Choroid plexus epithelial cell (primary cell): ENCODE data around the gene SH3PXD2A.

Experiments
- DNase-seq: peaks from one replicate; pipeline ENCODE4 v3.0.0-alpha.2; 2010; ENCODE audit warnings: low read depth
- H3K4me3 ChIP-seq: 2 replicates; pipeline ENCODE4 v1.5.1; 2011; ENCODE audit warnings: low read depth, mild to moderate bottlenecking, control low read depth, low read length, moderate library complexity
- TF ChIP-seq, protein P1 (sequence below): conservative IDR thresholded peaks from 2 replicates; pipeline ENCODE4 v1.5.1; 2011; ENCODE audit warnings: low read depth, mild to moderate bottlenecking, control low read depth, inconsistent platforms, low read length, moderate library complexity

The SH3PXD2A gene

DNA sequence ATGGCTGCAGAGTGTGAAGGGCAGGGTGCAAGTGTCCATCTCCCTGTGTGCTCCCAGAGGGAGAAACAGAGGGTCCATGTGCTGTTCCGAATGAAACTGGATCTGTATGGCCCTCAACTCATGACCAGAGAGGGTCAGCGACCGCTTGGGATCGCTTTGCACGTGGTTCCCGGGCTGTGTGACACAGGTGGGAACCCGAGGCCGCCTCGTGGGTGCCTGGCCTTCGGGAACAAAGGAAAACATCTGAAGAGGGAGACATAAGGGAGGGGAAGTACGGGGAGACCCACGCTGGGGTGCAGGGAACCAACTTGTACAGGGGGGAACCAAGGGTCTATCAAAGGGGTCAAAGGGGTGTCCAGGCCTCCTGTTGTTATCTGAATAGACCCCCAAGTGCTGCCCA is 57.5 kb downstream of the SH3PXD2A start:
- TF ChIP-seq, protein P1, sequence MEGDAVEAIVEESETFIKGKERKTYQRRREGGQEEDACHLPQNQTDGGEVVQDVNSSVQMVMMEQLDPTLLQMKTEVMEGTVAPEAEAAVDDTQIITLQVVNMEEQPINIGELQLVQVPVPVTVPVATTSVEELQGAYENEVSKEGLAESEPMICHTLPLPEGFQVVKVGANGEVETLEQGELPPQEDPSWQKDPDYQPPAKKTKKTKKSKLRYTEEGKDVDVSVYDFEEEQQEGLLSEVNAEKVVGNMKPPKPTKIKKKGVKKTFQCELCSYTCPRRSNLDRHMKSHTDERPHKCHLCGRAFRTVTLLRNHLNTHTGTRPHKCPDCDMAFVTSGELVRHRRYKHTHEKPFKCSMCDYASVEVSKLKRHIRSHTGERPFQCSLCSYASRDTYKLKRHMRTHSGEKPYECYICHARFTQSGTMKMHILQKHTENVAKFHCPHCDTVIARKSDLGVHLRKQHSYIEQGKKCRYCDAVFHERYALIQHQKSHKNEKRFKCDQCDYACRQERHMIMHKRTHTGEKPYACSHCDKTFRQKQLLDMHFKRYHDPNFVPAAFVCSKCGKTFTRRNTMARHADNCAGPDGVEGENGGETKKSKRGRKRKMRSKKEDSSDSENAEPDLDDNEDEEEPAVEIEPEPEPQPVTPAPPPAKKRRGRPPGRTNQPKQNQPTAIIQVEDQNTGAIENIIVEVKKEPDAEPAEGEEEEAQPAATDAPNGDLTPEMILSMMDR = no peak
- H3K4me3 ChIP-seq = no peak overlapping the region
- DNase-seq = no peak

DNA sequence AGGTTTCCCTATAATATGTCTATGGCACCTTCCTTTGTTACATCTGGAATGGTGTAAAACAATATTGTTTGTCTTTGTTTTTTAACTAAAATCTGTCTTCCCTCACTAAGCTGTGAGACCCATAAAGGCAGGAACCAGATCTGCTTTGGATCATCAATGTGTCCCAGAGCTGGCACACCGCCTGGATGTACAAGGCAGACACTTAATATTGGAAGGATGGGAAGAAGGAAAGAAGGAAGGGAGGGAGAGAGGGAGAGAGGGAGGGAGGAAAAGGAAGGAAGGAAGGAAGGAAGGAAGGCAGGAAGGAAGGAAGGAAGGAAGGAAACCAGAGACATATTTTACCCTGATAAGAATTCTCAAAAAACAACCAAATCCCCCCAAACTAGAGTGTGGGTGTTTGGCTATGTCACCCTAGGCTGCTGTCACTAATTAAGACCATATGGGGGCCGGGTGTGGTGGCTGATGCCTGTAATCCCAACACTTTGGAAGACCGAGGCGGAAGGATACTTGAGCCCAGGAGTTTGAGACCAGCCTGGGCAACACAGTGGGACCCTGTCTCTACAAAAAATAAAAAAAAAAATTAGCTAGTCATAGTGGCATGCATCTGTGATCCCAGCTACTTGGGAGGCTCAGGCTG is 59.6 kb downstream of the SH3PXD2A start:
- TF ChIP-seq, protein P1 = no peak
- H3K4me3 ChIP-seq = no peak overlapping the region
- no peak for DNase-seq

DNA sequence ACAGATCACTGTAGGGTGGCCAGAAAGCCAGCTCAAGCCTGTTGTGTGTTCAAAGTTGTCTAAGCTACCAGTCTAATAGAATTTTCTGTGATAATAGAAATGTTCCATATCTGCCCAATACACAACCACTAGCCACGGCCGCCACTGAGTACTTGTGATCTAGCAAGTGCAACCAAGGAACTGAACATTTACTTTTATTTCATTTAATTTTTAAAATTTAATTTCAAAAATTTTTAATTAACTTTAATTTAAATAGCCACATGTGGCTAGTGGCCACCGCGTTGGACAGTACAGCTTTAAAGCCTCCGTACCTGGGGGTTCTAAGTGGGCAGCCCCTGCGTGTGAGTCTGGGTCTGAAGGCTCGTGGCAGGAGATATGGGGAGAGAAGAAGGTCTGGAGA is 60.4 kb downstream of the SH3PXD2A start:
- no peak overlapping the region for H3K4me3 ChIP-seq
- TF ChIP-seq, protein P1 = no peak
- DNase-seq = no peak

DNA sequence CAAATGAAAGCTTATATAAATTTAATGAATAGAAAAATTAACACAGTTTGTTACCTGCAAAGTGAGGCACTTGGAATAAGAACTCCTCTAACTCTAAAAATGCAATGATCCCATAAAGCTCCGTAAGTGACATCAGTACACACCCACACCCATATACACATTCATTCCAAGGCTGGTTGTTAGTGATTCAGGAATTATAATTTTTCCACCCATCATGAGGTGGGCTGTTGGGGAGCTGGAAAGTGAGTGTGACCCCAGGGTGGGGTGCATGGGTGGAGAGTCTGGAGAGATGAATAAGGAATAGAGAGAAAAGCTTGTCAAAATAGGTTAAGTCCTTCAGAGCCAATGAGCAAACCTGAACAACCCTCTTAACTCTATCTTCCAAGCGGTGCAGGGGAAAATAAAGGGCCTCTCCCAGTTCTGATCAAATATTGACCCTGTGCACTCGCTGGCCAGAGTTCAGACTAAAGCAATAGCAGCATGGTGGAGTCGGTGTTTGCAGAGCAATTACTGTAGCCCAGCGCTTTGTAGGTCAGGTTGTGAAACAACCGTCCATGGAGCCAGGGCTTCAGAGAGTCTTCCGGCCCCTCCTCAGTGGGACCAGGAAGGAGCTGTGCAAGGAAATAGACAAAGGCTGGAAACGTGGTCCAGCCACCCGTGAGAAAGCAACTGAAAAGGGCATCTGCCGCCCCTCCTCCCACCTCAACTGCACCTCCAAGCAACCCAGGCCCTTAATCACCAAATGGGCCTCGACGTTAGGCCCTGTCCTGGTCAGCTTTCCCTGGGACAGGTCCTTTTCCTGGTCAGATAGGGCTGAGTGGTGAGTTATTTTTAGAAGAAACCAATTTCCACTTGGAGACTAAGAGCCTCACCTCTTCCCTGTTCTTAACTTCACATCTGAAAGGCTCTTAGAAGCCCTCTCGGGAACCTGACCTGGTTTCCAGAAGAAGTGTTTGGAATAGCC is 61.2 kb downstream of the SH3PXD2A start:
- no peak for DNase-seq
- TF ChIP-seq, protein P1 = no peak
- H3K4me3 ChIP-seq = no peak overlapping the region

DNA sequence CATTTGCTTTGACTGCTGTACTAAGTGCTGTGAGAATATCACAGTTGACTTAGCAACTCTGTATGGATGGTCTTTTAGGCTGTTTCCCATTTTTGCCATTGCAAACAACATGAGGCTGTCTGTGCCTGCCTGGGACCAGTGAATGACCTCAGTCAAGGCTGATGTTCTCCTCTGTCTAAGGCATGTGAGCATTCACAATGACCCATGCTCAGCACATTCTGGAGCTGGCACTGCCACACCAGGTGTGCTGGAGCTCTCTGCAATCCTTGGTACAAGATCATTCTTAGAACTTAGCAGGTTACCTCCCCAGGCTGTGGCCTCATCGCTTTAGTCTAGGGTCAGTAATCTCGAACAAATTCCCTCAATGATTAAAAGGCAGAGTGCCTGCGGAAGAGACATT is 61.9 kb downstream of the SH3PXD2A start:
- no peak overlapping the region for H3K4me3 ChIP-seq
- DNase-seq = no peak
- TF ChIP-seq, protein P1 = no peak

DNA sequence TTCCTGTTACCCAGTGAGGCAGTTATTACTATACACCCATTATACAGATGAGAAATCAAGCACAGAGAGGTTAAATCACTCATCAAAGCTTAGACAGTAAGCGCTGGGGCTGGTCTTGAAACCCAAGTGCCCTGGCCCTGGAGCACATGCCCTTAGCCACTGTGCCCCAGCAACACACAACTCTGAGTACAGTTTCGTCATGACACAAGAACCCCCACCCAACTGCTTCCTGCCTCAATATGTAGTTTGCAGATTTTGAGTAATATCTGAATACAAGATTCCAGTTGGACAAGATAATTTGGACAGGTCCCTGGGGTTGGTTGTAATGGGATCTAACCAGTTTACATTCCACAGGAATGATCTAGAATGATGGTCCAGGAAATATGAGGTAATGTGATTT is 62.8 kb downstream of the SH3PXD2A start:
- peak; percentile 13 for DNase-seq
- H3K4me3 ChIP-seq = no peak overlapping the region
- TF ChIP-seq, protein P1 = no peak
